Measurements from ENCODE around the gene LUC7L2. TPM values are rescaled to one million over a fixed set of nuclear protein-coding genes. Genes with fewer than 3 reads are reported as not detected.
A peak's percentile ranks its signal among the peaks of the same experiment; 100 is the strongest.
"Not testable (repeated sequence)": the region's sequence is repeated elsewhere in the genome, so short reads cannot be mapped to it uniquely, and the experiment has no call there.

LUC7L2 gene
- total and polyA plus RNA-seq, 12 donors: 31.5 to 100.0 (median 53.3) TPM

GRCh38 chr7:139321071-139321745 is 38.5 kb upstream of the LUC7L2 start:
- intact Hi-C loops (cut with DNase I): loop anchor here in 1 of 2 donors (10.0 kb wide), 1 partner anchor 216 kb away; the partner anchor contains the start of gene ZC3HAV1
- 69 to 76% (median 74%) methylated on average over 10 to 11 of the region's 11 CpGs for WGBS, 4 donors
- Histone ChIP-seq H3K4me3 (no peak overlapping the region), H3K27me3 (no peaks in the 10 kb centered on the region), H3K9me3 (replicated peaks in 1 of 3) (no peaks in the 10 kb centered on the region), H3K4me1 (replicated peaks in 1 of 2) (peaks cover 0 to 21% of the 10 kb centered on the region in 2 donors), H3K36me3 (replicated peaks in 1 of 2) (no peaks in the 10 kb centered on the region), H3K27ac (peak overlapping the region in 2 of 5 donors; percentile 15 to 28)
- TF ChIP-seq CTCF (IDR thresholded peaks at IDR 0.05) (peak in 1 of 6 experiments; percentile 37), POLR2A (IDR thresholded peaks at IDR 0.05) (no peak)
- DNase-seq: peak in 1 of 7 donors; percentile 40

- not testable (repeated sequence) for H3K4me3 ChIP-seq; DNase-seq; H3K27me3 ChIP-seq; H3K36me3 ChIP-seq (replicated peaks in 1 of 2); H3K9me3 ChIP-seq (replicated peaks in 1 of 3); H3K27ac ChIP-seq
- H3K4me1 ChIP-seq (replicated peaks in 1 of 2): peaks cover 0 to 14% of the 10 kb centered on the region in 2 donors
- WGBS, 4 donors: 88 to 96% (median 95%) methylated on average over 11 of the region's 11 CpGs
- intact Hi-C loops (cut with DNase I): loop anchor here in 1 of 2 donors (10.0 kb wide), 1 partner anchor 220 kb away; the partner anchor contains the start of gene ZC3HAV1
Measured at GRCh38 chr7:139324709-139325108, 35.0 kb upstream of the LUC7L2 start.

- DNase-seq: peak in 6 of 7 donors; percentile 31 to 57 (median 50)
- Histone ChIP-seq H3K4me1 (replicated peaks in 1 of 2) (peaks cover 0 to 4% of the 10 kb centered on the region in 2 donors), H3K27ac (peak overlapping the region in 3 of 5 donors; percentile 6 to 57 (median 42)), H3K27me3 (no peaks in the 10 kb centered on the region), H3K36me3 (replicated peaks in 1 of 2) (no peaks in the 10 kb centered on the region), H3K4me3 (no peak overlapping the region), H3K9me3 (replicated peaks in 1 of 3) (no peaks in the 10 kb centered on the region)
- no peak for TF ChIP-seq POLR2A (IDR thresholded peaks at IDR 0.05)
- no peak for TF ChIP-seq CTCF (IDR thresholded peaks at IDR 0.05)
- WGBS, 4 donors: 38 to 72% (median 46%) methylated on average over 2 of the region's 2 CpGs
- intact Hi-C loops (cut with DNase I): loop anchor here in 1 of 2 donors (10.0 kb wide), 1 partner anchor 224 kb away; the partner anchor contains the start of gene ZC3HAV1
Measured at GRCh38 chr7:139328375-139328774, 31.3 kb upstream of the LUC7L2 start.

- no peak for DNase-seq
- TF ChIP-seq CTCF (IDR thresholded peaks at IDR 0.05) (no peak), POLR2A (IDR thresholded peaks at IDR 0.05) (no peak)
- Histone ChIP-seq H3K9me3 (replicated peaks in 1 of 3) (no peaks in the 10 kb centered on the region), H3K4me1 (replicated peaks in 1 of 2) (peaks cover 0 to 4% of the 10 kb centered on the region in 2 donors), H3K36me3 (replicated peaks in 1 of 2) (no peaks in the 10 kb centered on the region), H3K27me3 (no peaks in the 10 kb centered on the region), H3K27ac (peak overlapping the region in 2 of 5 donors; percentile 42 to 57), H3K4me3 (no peak overlapping the region)
- intact Hi-C loops (cut with DNase I): loop anchor here in 1 of 2 donors (10.0 kb wide), 1 partner anchor 224 kb away; the partner anchor contains the start of gene ZC3HAV1
- WGBS, 4 donors: 21 to 52% (median 32%) methylated on average over 2 of the region's 2 CpGs
Measured at GRCh38 chr7:139329119-139329518, 30.6 kb upstream of the LUC7L2 start.
